HL-60/S4 (cell line): ENCODE data around the gene C12orf56.
"Not testable (repeated sequence)": the region's sequence is repeated elsewhere in the genome, so short reads cannot be mapped to it uniquely, and the experiment has no call there.

Experiments
- in situ Hi-C: fragments of 300-500 bp; cut with MboI; formaldehyde crosslinking; loops from 2 replicates; pipeline ENCODE4 v1.14.3; 2022; ENCODE audit warnings: low sequenced_read_pairs

The C12orf56 gene

DNA sequence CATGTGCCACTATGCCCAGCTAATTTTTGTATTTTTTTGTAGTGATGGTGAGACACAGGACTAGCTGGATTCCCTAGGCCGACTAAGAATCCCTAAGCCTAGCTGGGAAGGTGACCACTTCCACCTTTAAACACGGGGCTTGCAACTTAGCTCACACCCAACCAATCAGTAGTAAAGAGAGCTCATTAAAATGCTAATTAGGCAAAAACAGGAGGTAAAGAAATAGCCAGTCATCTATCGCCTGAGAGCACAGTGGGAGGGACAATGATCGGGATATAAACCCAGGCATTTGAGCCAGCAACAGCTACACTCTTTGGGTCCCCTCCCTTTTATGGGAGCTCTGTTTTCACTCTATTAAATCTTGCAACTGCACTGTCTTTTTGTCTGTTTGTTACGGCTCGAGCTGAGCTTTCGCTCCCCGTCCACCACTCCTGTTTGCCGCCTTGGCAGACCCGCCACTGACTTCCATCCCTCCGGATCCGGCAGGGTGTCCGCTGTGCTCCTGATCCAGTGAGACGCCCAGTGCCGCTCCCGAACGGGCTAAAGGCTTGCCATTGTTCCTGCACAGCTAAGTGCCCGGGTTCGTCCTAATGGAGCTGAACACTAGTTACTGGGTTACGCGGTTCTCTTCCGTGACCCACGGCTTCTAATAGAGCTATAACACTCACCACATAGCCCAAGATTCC lies 70.9 kb downstream of the C12orf56 start:
- in situ Hi-C loops = not testable (repeated sequence)

GRCh38 chr12:64318605-64319004 lies 72.0 kb downstream of the C12orf56 start:
- in situ Hi-C loops = no loop called here

DNA sequence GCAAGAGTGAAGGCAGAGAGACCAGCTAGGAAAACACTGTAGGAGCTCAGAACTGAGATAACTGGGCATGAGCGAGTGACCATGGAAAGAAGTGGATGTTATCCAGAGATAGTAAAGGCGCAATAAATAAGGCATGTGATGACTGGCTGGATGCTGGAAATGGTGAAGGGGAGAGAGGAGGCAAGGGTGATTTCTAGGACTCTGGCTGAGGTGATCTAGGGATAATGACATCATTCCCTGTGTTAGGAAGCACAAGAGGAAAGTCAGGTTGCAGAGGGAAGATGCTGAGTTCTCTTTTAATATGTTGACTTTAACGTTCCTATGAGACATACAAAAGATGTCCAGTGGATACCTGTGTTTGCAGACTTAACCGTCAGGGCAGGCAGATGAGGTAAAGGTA lies 78.7 kb downstream of the C12orf56 start:
- in situ Hi-C loops = no loop called here

DNA sequence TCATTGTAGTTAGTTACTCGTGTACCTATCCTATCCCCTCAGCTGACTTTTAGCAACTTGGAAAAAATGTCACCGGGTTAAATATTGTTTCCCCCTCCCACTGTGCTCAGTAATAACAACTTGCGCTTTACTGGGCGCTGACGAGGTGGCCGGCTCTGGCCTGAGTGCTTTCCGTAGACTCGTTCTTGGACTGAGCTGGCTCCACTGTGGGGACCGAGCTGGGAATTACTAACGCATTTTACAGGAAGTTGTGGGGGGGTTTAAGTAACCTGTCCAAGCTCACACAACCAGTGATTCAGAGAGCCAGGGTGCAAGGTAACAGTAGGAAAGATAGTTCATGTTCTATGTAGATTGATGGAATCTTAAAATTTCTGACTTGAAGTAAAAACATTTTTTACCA lies 86.0 kb downstream of the C12orf56 start:
- in situ Hi-C loops = no loop called here

DNA sequence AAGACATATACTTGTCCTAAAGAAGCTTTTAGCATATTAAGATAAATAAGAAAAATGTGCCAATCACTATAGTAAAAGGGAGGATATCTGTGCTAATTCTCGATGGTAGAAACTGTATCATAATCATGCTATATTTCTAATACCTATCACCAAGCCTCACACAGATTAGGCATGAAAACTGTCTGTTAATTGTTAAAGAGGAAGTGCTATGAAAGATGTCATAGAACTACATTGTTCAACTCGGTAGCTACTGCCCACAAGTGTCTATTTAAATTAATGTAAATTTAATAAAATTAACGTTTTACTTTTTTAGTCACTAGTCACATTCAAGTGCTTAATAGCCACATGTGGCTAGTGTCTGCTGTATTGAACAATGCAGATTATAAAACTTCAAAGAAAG lies 90.9 kb downstream of the C12orf56 start:
- in situ Hi-C loops = no loop called here

DNA sequence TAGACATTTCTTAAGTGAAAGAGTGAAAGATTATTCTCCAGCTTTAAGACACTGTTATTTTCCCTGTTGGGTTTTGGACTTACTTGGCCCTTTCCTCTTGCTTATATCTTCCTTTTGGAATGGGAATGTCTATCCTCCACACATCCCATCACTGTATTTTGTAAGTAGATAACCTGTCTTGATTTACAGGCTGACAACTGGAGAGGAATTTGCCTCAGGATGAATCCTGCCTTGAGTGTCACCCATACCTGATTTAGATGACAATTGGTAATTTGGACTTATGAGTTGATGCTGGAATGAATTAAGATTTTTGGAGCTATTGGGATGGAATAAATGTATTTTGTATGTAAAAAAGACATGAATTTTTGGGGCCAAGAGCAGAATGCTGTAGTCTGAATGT lies 94.3 kb downstream of the C12orf56 start:
- in situ Hi-C loops = no loop called here

DNA sequence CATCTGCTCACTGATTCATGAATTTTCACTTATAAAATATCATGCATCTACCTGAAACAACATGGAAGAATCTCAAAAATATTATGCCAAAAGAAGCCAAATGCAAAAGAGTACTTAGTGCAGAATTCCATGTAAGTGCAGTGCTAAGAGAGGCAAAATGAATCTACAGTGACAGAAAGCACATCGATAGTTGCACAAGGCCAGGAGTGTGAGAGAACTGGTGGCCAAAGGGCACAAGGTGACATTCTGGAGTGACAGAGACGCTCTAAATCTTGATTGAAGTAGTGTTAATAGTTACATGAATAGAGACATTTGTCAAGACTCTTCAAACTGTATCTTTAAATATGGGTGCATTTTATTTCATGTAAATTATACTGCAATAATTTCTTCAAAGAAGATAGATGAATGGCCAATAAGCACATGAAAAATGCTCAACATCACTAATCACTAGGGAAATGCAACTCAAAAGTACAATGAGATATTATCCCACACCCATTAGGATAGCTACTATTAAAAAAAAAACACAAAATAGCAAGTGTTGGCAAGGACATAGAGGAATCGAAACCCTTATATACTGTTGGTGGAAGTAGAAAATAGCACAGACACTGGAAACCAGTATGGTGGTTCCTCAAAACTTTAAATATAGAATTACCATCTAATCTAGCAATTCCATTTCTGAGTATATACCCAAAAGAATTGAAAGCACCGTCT lies 96.7 kb downstream of the C12orf56 start:
- in situ Hi-C loops = no loop called here

- in situ Hi-C loops = not testable (repeated sequence)
These were observed 97.4 kb downstream of the C12orf56 start for GRCh38 chr12:64293174-64293573.

- in situ Hi-C loops = no loop called here
These were observed 104.0 kb downstream of the C12orf56 start for GRCh38 chr12:64286521-64286920.

GRCh38 chr12:64284256-64284655 lies 106.3 kb downstream of the C12orf56 start:
- in situ Hi-C loops = no loop called here

- in situ Hi-C loops = no loop called here
These were observed 112.1 kb downstream of the C12orf56 start for GRCh38 chr12:64278421-64278820.

DNA sequence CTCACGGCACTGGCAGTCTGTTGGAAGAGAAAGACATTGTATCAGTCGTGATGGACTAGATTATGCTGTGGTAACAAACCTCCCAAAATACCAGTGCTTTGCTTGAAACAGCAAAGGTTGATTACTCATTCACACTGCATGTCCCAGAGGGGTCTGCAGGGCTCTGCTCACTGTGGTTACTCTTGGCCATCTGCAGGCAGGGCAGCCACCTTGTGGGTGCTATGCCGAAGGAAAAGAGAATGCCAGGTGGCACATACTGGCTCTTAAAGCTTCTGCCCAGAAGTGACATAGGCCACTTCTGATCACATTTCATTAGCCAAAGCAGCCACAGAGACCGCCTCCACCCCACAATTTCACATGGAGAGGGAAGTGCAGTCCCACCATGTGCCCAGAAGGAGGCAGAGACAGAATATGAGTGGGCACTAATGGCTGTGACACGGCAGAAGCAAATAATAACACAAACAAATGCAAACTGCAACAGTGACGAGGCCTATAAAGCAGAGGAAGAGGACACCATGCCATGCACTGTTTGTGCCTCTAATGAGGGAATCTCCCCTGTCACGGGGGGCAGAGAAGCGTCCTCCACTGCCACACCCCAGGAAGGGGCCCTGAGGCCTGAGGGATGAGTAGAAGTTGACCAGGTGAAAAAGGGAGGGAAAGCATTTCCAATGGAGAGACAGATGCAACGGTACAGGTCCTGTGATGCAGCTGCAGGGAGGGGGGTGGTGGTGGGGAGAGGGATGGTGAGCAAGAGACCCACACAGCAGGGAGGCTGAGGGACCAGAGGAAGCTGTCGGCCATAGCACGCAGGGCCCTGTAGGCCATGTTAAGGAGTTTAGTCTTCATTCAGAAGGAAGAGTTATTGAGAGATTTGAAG lies 116.8 kb downstream of the C12orf56 start:
- in situ Hi-C loops = loop anchor here (25.0 kb wide), 1 partner anchor 611 kb away; the partner anchor contains the start of gene DPY19L2

DNA sequence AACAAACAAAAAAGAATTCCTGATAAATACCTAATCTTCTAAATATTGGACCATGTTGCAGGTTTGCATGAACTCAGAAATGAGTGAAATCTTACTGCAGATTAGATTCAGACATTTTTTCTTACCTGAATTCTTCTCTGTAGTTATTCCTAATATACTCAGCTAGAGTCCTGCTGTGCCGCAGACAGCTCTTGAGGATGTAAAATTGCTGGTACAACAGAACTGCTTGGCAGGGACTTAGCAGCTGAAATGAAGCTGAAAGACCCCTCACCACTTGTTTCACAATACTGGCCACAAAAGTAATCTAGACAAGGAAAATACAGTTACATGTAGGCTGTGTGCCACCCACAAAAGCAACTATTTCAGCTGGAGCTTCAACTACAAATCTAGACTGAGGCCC lies 120.1 kb downstream of the C12orf56 start:
- in situ Hi-C loops = loop anchor here (25.0 kb wide), 1 partner anchor 608 kb away; the partner anchor contains the start of gene DPY19L2

- in situ Hi-C loops = loop anchor here (25.0 kb wide), 1 partner anchor 607 kb away; the partner anchor contains the start of gene DPY19L2
These were observed 121.4 kb downstream of the C12orf56 start for GRCh38 chr12:64269161-64269560.

DNA sequence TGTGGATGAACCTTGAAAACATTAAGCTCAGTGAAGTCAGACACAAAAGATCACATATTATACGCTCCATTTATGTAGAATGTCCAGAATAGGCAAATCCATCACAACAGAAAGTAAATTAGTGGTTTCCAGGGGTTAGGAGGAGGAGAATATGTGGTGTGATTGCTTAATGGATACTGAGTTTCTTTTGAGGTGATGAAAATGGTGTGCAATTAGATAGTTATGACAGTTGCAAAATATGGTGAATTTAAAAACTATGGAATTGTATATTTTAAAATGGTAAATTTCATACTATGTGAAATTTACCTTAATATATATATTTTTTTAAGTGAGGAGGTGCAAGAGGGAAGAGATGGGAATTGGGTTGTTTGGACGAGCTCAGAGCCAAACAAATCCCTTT lies 122.1 kb downstream of the C12orf56 start:
- in situ Hi-C loops = loop anchor here (25.0 kb wide), 1 partner anchor 606 kb away; the partner anchor contains the start of gene DPY19L2

DNA sequence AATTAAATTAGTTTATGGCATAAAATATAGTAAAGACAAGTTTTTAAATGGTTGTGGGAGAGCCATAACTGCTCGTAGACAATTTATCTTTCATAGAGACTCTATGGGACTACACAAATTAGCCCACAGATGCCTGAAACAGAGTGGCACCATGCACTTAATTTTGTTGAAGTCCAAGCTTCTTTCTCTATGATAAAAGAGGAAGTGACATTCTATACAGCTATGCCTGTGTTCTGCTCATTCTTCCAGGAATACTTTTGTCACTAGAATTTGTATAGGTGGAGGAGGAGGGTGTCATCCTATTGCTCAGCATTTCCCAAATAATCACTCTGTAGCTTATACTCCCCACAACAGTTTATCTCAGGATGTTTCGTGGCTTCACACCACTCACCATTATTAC lies 124.7 kb downstream of the C12orf56 start:
- in situ Hi-C loops = loop anchor here (25.0 kb wide), 1 partner anchor 604 kb away; the partner anchor contains the start of gene DPY19L2

DNA sequence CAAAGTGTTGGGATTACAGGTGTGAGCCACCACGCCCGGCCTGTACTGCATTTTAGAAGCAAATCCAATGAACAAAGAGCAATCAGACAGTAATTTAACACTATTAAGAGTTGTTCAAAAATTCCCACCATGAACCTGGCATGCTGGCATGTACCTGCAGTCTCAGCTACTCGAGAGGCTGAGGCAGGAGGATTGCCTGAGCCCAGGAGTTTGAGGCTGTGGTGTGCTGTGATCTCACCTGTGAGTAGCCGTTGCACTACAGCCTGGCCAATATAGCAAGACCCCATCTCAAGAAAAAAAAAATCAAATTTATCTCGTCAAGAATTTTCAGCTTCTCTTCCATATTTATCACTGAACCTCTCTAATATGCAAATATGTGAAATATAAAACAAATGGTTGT lies 128.7 kb downstream of the C12orf56 start:
- in situ Hi-C loops = loop anchor here (25.0 kb wide), 1 partner anchor 600 kb away; the partner anchor contains the start of gene DPY19L2

DNA sequence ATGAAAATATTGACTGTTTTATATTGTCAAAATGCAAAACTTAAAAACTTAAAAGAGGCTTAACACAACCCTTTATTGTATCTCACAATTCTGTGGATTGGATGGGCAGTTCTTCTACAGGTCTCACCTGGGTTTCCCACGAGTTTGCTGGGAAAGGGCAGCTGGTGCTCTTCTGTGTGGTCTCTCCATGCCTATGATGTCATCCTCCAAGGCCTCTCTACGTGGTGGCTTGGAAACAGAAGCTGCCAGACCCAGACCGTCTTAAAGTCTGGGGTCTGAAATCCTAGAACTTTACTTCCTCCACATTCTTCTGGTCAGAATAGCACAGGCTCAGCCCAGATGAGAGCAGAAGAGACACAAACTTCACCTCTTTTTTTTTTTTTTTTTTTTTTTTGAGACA lies 132.0 kb downstream of the C12orf56 start:
- in situ Hi-C loops = loop anchor here (10.0 to 25.0 kb wide), 2 partner anchors 424 to 596 kb away; partner anchors contain the start of gene DPY19L2

- in situ Hi-C loops = loop anchor here (10.0 to 25.0 kb wide), 2 partner anchors 421 to 594 kb away; partner anchors contain the start of gene DPY19L2
These were observed 134.3 kb downstream of the C12orf56 start for GRCh38 chr12:64256166-64256800.

GRCh38 chr12:64255249-64255648 lies 135.3 kb downstream of the C12orf56 start:
- in situ Hi-C loops = loop anchor here (10.0 to 25.0 kb wide), 2 partner anchors 420 to 593 kb away; partner anchors contain the start of gene DPY19L2
